GM10248 (cell line): ENCODE results near the gene CSNK1A1L.
A peak's percentile ranks its signal among the peaks of the same experiment; 100 is the strongest.

ENCODE experiments used
- CTCF ChIA-PET: fragments of 300-600 bp; sonication (Branson Sonifier 250); formaldehyde crosslinking; extraction: SDS; loops from one replicate; lab custom pipeline; 2021; ENCODE audit warnings: antibody characterized with exemption; lab: Yijun Ruan, JAX
- POLR2A ChIA-PET: fragments of 350-650 bp; sonication (Branson Sonifier 250); formaldehyde crosslinking; extraction: SDS; loops from one replicate; lab custom pipeline; 2020; ENCODE audit warnings: antibody characterized with exemption; lab: Yijun Ruan, JAX
- DNase-seq: peaks from one replicate; pipeline ENCODE4 v3.0.0; 2012; ENCODE audit errors: extremely low spot score
- CTCF ChIP-seq: IDR thresholded peaks from 2 replicates; pipeline ENCODE4 v1.5.1; 2012; ENCODE audit warnings: mild to moderate bottlenecking, low read depth; ENCODE audit errors: extremely low read depth, missing control alignments, control extremely low read depth

Gene CSNK1A1L

GRCh38 chr13:37075164-37075563 lies 30.3 kb downstream of the CSNK1A1L start:
- no peak for TF ChIP-seq CTCF
- POLR2A ChIA-PET: no interaction called here
- no peak for DNase-seq
- CTCF ChIA-PET: interaction anchor here (0.8 to 1.9 kb wide), 3 partner anchors 1456 to 1787 kb away, joined by 3 to 5 read pairs (median 3); no protein-coding TSS in a partner anchor

GRCh38 chr13:37074703-37075102 lies 30.8 kb downstream of the CSNK1A1L start:
- ChIA-PET CTCF (interaction anchor here (0.8 to 1.9 kb wide), 2 partner anchors 1507 to 1787 kb away, joined by 3 to 5 read pairs; no protein-coding TSS in a partner anchor), POLR2A (no interaction called here)
- DNase-seq: no peak
- TF ChIP-seq CTCF: peak; percentile 21

GRCh38 chr13:37072024-37072423 lies 33.4 kb downstream of the CSNK1A1L start:
- ChIA-PET POLR2A (no interaction called here), CTCF (no interaction called here)
- DNase-seq: no peak
- no peak for TF ChIP-seq CTCF

GRCh38 chr13:37070956-37071355 lies 34.5 kb downstream of the CSNK1A1L start:
- no peak for TF ChIP-seq CTCF
- ChIA-PET CTCF (interaction anchor here (0.6 to 1.7 kb wide), 4 partner anchors 90 to 1802 kb away, joined by 3 to 4 read pairs (median 3); no protein-coding TSS in a partner anchor), POLR2A (no interaction called here)
- DNase-seq: no peak

GRCh38 chr13:37070145-37070695 lies 35.2 kb downstream of the CSNK1A1L start:
- CTCF ChIA-PET: interaction anchor here (0.9 to 1.7 kb wide), 3 partner anchors 212 to 1802 kb away, joined by 3 to 4 read pairs (median 3); no protein-coding TSS in a partner anchor
- POLR2A ChIA-PET: no interaction called here
- TF ChIP-seq CTCF: no peak
- no peak for DNase-seq

GRCh38 chr13:37069597-37070103 lies 35.8 kb downstream of the CSNK1A1L start:
- ChIA-PET POLR2A (no interaction called here), CTCF (interaction anchor here (1.1 to 1.2 kb wide), 2 partner anchors 211 to 662 kb away, joined by 3 read pairs; no protein-coding TSS in a partner anchor)

More at GRCh38 chr13:37069597-37070103, 35.8 kb downstream of the CSNK1A1L start:
- no peak for TF ChIP-seq CTCF
- no peak for DNase-seq
